NCI-H1930 (cell line): ENCODE measurements around the gene CCDC12.

Experiments used
- DNase-seq, 2 experiments: peaks; one replicate each; lab custom pipeline; 2025; lab: John Stamatoyannopoulos, UW

Gene CCDC12

GRCh38 chr3:46892285-46893145 is 84.0 kb downstream of the CCDC12 start:
- no peak for DNase-seq

- no peak for DNase-seq
Observed at GRCh38 chr3:46891132-46891531, 85.4 kb downstream of the CCDC12 start.

GRCh38 chr3:46890132-46890531 is 86.4 kb downstream of the CCDC12 start:
- no peak for DNase-seq

- no peak for DNase-seq
Observed at GRCh38 chr3:46889381-46890110, 87.0 kb downstream of the CCDC12 start.

- no peak for DNase-seq
Observed at GRCh38 chr3:46888705-46889104, 87.8 kb downstream of the CCDC12 start.

- DNase-seq, result no peak
Observed at GRCh38 chr3:46887980-46888494, 88.5 kb downstream of the CCDC12 start.

- no peak for DNase-seq
Observed at GRCh38 chr3:46885612-46886011, 90.9 kb downstream of the CCDC12 start.

GRCh38 chr3:46884929-46885328 is 91.6 kb downstream of the CCDC12 start:
- DNase-seq, result no peak

GRCh38 chr3:46884427-46884826 is 92.1 kb downstream of the CCDC12 start:
- no peak for DNase-seq

- no peak for DNase-seq
Observed at GRCh38 chr3:46883830-46884185, 92.7 kb downstream of the CCDC12 start.

GRCh38 chr3:46883054-46883829 is 93.3 kb downstream of the CCDC12 start:
- no peak for DNase-seq

- no peak for DNase-seq
Observed at GRCh38 chr3:46882377-46883053, 94.0 kb downstream of the CCDC12 start.

GRCh38 chr3:46881596-46882376 is 94.8 kb downstream of the CCDC12 start:
- no peak for DNase-seq

GRCh38 chr3:46880884-46881595 is 95.5 kb downstream of the CCDC12 start:
- DNase-seq, result no peak

- DNase-seq, result no peak
Observed at GRCh38 chr3:46878781-46879436, 97.6 kb downstream of the CCDC12 start.

- DNase-seq, result no peak
Observed at GRCh38 chr3:46877406-46878125, 99.0 kb downstream of the CCDC12 start, which contains the start of gene PTH1R. TSS of gene PTH1R (plus strand) at chr3:46877721. CDS start at chr3:46883560, 5,839 bp downstream.

- no peak for DNase-seq
Observed at GRCh38 chr3:46876313-46877300, 99.9 kb downstream of the CCDC12 start.

GRCh38 chr3:46875560-46875959 is 101.0 kb downstream of the CCDC12 start:
- DNase-seq, result no peak
